ENCODE results near the gene HOXA5.

HOXA5 gene

GRCh38 chr7:27104341-27105058 is 39.0 kb downstream of the HOXA5 start:
- Histone ChIP-seq H3K27me3 (ENCODE audit: insufficient read depth, poor library complexity, severe bottlenecking) (peaks cover 38% of the 10 kb centered on the region), H3K27ac (replicated peaks) (no peak overlapping the region), H3K4me3 (replicated peaks; ENCODE audit: insufficient read depth, low read length) (no peak overlapping the region)
- no peak for TF ChIP-seq POLR2AphosphoS5 (IDR thresholded peaks at IDR 0.05; ENCODE audit: low read depth)
- no peak for TF ChIP-seq CTCF (IDR thresholded peaks at IDR 0.05; ENCODE audit: insufficient read depth, low read length)
- DNase-seq (ENCODE audit: low read depth in 1 of 2, low spot score in 1 of 2), result no peak

- Histone ChIP-seq H3K27me3 (ENCODE audit: insufficient read depth, poor library complexity, severe bottlenecking) (peaks cover 38% of the 10 kb centered on the region), H3K27ac (replicated peaks) (no peak overlapping the region), H3K4me3 (replicated peaks; ENCODE audit: insufficient read depth, low read length) (no peak overlapping the region)
- no peak for TF ChIP-seq GABPA (IDR thresholded peaks at IDR 0.05; ENCODE audit: low read depth)
- no peak for TF ChIP-seq SPI1 (IDR thresholded peaks at IDR 0.05; ENCODE audit: borderline replicate concordance, low read depth)
- TF ChIP-seq CTCF (IDR thresholded peaks at IDR 0.05; ENCODE audit: insufficient read depth, low read length), result no peak
- no peak for TF ChIP-seq POLR2AphosphoS5 (IDR thresholded peaks at IDR 0.05; ENCODE audit: low read depth)
- no peak for TF ChIP-seq REST (IDR thresholded peaks at IDR 0.05; ENCODE audit: insufficient replicate concordance, low read depth)
- DNase-seq (ENCODE audit: low read depth in 1 of 2, low spot score in 1 of 2), result no peak
Measured at GRCh38 chr7:27103489-27104226, 39.8 kb downstream of the HOXA5 start.

- Histone ChIP-seq H3K27ac (replicated peaks) (no peak within 1 kb of the TSS), H3K4me3 (replicated peaks; ENCODE audit: insufficient read depth, low read length) (no peak within 1 kb of the TSS), H3K27me3 (ENCODE audit: insufficient read depth, poor library complexity, severe bottlenecking) (peaks cover 38% of the 10 kb centered on the region)
- no peak for TF ChIP-seq GABPA (IDR thresholded peaks at IDR 0.05; ENCODE audit: low read depth)
- no peak for TF ChIP-seq CTCF (IDR thresholded peaks at IDR 0.05; ENCODE audit: insufficient read depth, low read length)
- no peak for TF ChIP-seq SPI1 (IDR thresholded peaks at IDR 0.05; ENCODE audit: borderline replicate concordance, low read depth)
- no peak for TF ChIP-seq REST (IDR thresholded peaks at IDR 0.05; ENCODE audit: insufficient replicate concordance, low read depth)
- no peak for TF ChIP-seq POLR2AphosphoS5 (IDR thresholded peaks at IDR 0.05; ENCODE audit: low read depth)
- no peak for DNase-seq (ENCODE audit: low read depth in 1 of 2, low spot score in 1 of 2)
Measured at GRCh38 chr7:27102581-27103442, 40.7 kb downstream of the HOXA5 start, which contains the start of gene HOXA2. Gene HOXA2, minus strand, starts transcription at chr7:27102683. Its CDS starts 183 bp downstream, at chr7:27102500.

All from HL-60 (cell line).